22Rv1 (cell line): Measurements from ENCODE around the gene HAUS7.

Experiments
- CTCF ChIP-seq: fragments of 450-650 bp; IDR thresholded peaks from 2 replicates; pipeline ENCODE4 v1.5.1; 2017; ENCODE audit warnings: mild to moderate bottlenecking
- ZFX ChIP-seq: fragments of 450-650 bp; IDR thresholded peaks from 2 replicates; pipeline ENCODE4 v1.6.1; 2017; ENCODE audit warnings: antibody characterized with exemption, borderline replicate concordance

- no peak for TF ChIP-seq CTCF
- TF ChIP-seq ZFX, result no peak
These were observed 6.8 kb downstream of the HAUS7 start for GRCh38 chrX:153463556-153463955.
